IPS DF 4.7 (cell line): ENCODE results near the gene VSIR.

Source experiments
- DNase-seq: peaks from one replicate; pipeline ENCODE4 v3.0.0-alpha.2; 2013; ENCODE audit warnings: low spot score; ENCODE audit errors: extremely low read depth

Gene VSIR

DNA sequence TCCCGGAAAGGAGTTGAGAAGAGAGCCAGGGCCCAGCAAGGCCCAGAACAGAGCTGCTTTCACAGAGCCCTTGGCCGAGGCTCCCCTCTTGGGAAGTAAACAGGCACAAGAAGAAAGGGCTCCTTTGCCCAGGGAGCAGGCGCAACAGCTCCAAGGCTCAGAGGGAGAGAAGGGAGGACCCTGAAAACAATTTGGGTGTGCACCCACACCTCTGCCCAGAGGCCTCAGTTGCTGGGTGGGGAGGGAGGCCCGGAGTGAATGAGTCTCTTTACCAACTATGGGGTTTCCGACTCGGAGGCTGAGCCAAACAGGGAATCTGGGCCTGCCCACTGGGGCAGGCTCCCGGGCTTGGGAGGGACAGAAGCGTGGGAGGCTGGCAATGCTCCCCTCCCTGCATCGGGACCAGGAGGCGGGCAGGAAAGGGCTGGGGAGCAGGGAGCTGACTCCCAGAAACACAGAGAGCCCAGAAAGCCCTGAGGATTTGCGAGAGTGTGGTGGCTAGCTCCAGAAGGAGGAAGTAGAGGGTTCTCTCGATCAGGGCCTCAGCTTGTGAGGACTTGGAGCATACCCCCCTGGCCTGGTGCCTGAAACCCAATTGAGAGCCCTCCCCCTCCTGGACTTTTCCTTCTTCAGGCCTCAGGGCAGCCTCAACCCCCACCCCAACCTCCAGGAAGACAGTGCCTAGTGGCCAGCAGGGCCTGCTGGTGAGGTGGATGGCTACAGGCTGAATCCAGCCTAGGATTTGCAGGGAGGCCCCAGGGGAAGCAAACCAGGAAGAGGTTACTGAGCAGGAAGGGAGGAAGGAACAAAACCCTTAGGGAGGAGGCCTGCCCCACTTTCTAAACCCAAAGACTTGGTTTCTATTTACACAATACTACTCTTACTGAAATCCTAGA lies 59.9 kb downstream of the VSIR start:
- no peak for DNase-seq

DNA sequence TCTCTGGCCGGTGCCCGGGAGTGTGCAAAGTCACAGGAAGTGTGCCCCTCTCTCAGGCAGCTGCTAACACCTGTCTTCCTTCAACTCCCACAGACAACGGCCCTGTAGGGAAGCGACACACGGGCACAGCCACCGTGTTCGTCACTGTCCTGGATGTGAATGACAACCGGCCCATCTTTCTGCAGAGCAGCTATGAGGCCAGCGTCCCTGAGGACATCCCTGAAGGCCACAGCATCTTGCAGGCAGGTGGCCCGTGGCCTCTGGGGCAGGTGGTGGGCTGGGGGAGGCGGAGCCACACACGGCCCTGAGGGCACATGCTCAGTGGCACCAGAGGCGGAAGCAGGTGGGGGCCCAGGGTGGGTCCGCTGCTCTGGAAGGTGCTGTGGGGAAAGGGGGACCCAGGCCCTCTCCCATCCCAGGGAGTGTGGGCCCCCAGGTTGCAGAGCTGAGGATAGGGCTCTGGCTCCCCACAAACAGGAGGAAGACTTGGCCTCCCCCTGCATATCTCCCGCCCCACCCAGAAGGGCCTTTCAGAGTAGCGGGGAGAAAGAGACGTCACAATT lies 60.7 kb downstream of the VSIR start:
- no peak for DNase-seq

DNA sequence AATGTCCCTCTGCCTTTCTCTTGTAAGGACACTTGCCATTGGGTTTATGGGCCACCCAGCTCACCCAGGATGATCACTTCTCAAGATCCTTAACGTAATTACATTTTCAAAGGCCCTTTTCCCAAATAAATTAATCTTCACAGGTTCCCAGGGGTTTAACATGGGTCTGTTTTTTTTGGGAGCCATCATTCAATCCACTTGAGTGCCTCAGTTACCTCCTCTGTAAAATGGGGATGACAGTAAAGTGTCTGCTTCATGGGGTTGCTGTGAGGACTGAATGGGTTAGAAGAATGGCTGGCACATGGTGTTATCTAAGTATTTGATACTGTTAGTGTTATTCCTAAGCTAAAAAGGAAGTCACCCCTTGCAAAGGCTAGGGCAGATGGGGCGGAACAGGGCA lies 61.1 kb downstream of the VSIR start:
- no peak for DNase-seq

DNA sequence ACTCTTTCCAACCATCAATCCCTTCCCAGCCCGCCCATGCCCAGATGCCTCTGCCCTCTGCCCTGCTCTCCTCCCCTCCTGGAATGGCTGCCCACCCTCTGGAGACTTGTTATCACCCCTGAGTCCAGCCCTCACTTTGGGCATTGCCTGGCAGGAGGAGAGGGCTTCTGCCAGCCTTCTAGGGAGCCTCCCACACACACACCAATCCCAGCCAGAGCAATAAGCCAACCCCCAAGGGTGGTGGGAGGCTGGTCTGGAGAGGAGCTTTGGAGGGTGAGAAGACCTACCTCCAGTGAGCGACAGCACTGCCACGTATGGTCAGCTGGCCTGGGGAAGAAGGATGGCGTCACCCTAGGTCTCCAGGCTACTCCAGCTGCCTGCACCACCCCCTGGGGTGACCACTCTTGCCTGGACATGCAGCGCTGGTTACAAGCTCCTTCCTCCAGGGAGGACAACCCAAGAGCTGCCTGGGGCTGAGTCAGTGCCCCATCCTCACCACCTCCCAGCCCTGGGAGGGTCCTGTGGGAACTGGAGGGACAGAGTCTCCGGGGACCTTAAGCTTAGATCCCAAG lies 62.2 kb downstream of the VSIR start:
- DNase-seq = no peak

DNA sequence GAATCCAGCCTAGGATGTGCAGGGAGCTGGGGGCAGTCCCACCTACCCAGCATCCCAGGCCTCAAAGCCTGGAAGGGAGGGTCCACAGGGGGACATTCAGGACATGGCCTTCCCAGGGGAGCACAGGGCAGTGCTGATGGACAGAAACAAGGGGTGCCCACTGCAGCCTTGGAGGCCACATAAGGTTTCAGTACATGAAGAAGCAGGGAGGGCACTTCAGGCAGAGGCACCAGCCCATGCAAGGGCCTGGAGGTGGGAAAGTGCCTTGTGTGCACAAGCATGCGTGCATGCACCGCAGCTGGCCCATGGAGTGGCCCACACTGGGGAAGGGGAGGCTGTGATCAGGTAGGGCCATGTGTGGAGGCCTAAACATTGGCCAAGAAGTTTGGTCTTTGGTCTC lies 62.8 kb downstream of the VSIR start:
- DNase-seq = no peak

DNA sequence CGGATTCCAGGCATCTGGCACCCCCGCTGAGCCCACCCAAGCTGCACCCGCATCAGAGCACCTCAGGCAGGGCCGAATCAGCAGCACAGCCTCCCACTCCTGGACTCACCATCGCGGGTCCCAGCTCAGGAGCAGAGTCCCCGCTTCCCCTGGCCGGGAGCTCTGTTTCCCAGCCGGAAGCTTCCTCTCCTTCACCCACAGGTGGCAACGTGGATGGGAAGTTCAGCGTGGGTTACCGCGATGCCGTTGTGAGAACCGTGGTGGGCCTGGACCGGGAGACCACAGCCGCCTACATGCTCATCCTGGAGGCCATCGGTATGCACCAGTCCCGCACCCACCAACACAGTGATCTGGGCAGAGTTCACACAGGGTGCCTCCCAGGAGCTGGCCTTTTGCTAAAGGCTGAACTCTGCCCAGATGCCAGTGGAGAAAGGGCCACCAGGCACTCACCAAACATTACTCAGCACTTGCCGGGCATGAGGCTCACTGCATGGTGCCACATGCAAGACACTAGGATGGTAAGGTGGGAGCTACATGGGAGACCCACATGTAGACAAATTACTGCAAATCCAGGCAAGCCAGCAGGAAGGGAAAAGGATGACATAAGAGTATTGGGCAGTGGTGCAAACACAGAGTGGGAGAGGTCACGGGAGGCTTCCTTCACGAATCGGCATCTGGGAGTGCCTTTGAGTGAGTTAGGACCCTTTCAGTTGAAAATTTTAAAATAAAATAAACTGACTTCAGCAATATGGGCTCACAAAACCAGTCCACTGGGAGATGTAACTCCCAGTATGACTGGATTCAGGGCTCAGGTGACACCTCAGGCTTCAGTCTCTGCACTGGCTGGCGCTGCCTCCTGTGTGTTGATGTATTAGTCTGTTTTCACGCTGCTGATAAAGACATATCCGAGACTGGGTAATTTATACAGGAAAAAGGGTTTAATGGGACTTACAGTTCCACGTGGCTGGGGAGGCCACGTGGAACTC lies 64.1 kb downstream of the VSIR start:
- no peak for DNase-seq

DNA sequence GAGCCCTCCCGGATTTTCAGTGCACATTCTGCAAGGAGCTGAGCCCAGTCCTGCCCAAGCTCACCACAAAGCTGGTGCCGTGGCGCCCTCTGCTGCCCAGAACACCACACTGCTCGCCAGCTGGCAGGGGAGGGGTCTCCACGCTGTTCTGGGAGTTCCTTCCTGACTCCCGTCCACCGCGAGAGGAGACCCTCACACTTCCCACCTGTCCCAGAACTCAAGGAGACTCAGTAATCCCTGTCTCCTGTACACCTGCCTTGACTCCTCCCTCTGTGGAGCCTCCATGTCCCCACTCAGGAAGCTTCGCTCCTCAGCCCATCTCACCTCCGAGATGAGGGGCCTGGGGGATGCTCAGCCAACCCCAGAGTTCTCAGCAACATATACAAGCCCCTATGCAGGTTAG lies 65.0 kb downstream of the VSIR start:
- DNase-seq = peak; percentile 36

DNA sequence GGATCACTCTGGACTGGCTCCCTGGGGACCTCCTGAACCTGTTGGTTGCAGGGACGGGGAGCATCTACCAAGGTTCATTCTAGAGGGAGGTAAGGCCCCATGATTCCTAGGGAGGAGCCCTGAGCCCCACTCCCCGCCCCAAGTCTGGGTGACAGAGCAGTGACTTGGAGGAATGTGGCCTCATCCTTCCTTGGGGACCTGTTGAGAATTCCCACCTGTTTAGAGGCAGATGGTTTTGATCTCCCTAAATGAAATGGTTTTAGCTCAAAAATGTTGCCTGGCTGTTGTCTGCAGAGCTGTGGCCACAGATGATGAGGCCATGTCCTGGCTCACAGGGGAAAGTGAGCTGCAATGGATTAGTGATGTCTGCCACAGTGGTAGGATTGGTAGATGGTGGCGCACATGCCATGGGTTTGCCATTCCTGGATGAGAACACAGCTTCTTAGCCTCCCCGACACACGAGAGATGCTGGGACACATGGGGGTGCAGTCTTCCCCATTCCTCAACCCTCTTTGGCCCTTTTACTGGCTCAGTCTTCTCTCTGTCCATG lies 66.0 kb downstream of the VSIR start:
- DNase-seq = no peak

DNA sequence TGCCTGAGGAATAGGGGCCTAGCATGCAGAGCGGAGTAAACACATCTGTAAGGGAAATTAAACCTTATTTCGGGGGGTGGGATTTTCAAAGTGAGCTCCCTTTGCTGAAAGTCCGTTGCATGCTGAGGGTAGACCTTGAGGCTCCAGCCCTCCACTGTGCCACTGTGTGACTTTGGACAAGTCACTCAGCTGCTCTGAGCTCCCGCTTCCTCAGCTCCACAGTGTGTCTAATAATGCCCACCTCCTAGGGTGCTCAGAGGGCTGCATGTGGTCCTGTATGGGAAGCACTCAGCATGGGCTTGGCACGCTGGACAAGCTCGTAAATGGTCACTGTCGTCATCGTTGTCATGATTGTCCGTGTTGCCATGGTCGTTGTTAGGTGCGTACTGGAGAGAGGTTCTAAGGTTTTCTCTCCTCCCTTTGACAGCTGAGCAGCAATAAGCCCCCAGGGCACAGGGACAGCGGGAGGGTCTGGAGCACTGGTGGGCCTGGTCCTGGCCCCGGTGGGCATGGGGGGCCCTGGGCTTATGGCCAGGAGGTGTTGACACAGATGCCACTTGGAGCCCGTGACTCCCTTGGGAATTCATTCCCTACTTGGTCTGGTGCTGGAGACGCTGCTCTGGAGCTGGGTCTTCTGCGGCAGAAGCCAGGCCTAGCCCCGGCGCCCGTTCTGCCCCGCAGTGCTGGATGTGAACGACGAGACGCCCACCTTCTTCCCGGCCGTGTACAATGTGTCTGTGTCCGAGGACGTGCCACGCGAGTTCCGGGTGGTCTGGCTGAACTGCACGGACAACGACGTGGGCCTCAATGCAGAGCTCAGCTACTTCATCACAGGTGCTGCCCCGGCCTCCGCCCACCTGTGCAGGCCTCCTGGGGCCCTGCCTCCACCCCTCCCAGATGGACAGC lies 66.9 kb downstream of the VSIR start:
- DNase-seq = no peak

DNA sequence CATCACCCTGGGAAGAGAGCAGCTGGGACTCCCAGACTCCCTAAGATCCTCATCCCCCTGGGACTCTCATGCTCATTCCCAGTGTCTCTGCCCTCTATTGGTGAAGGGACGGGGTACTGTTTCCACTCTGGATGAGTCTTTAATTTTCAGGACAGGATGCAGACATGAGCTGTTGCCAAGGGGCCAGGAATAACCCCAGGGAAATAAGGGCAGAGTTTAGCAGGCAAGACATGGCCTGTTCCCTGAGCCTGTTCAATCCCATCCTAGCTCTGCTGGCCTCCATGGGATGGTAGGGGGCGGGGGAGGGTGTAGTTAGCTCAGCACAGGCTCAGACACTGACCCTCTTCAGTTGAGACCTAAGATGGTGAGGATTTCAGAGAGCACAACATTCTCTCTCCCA lies 67.7 kb downstream of the VSIR start:
- no peak for DNase-seq

DNA sequence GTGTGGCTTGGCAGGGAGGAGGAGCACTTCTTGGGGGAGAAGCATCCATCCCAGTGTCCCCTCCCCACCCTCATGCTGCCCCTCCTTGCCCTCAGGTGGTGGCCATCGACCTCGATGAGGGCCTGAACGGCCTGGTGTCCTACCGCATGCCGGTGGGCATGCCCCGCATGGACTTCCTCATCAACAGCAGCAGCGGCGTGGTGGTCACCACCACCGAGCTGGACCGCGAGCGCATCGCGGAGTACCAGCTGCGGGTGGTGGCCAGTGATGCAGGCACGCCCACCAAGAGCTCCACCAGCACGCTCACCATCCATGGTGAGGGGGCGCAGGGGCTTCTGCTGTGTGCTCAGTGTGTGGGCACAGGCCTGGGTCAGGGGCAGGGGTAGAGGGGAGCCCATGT lies 68.5 kb downstream of the VSIR start:
- DNase-seq = no peak

DNA sequence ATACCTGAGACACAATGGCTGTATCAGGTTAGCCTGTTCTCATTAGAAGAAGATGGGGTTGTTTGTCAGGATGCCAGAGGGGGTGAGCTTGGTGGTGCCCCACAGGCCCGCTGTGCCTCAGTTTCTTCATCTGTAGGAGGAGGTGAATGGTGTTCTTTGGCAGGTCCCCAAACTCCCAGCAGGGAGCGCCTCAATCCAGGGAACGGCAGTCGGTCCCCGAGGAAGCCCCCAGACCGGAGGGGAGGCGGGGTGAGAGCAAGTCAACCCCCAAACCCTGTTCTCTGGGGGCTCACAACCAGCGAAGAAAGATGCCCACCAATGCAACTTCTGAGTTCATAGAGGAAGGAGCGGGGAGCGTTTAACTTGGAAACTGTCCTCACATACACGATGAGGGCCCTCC lies 69.7 kb downstream of the VSIR start:
- DNase-seq = no peak

DNA sequence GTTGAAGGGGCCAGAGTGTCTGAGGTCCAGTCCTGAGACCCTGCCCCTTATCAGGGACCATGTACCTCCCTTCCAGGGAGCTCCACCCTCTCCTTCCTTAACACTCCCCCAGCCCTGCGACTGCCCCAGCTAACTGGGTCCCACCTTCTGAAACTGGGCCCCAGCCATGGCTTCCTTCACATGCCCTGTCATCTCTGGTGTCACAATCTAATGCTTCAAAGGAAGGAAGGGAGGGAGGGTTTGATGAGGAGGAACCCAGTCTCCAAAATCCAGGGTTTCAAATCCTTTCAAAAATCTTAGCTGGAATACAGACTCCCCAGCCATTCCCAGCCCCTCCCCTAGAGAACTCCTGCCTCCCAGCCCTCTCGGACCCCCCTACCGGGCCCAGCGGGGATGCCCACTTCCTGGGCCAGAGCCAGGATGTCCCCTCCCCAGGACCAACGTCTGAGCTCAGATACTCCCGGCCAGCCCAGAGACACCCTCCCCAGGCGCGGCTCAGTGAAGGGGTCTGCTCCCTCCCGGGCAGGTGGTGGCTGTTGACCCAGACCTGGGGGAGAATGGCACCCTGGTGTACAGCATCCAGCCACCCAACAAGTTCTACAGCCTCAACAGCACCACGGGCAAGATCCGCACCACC lies 71.7 kb downstream of the VSIR start:
- no peak for DNase-seq

DNA sequence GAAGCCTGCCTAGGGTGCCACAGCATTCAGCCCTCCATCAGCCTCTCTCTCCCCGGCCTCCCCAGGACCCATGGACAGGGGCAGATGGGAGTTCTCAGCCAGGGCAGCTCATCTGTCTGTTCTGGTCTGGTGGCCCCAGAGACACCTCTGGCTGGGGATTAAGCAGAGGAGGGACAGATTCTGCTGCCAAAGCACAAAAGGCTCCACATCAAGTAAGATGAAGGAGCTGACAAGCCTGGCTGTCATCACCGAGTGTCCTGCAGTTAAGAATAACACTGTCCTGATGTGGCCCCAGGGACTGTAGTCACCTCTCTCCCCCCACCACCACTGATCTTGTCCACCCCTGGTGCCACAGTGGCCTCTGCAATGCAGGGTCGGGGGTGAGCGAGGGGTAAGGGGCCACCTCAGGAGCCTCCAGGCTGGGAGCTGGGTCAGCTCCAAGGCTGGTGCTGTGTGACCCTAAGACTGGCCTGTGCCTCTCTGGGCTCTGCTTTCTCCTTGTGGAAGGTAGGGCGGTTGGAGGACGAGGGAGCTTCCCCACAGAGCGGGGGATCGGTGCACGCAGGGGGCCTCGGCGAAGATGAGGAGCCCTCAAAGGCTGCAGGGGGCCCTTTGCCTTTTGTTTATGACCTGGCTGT lies 72.5 kb downstream of the VSIR start:
- DNase-seq = no peak

DNA sequence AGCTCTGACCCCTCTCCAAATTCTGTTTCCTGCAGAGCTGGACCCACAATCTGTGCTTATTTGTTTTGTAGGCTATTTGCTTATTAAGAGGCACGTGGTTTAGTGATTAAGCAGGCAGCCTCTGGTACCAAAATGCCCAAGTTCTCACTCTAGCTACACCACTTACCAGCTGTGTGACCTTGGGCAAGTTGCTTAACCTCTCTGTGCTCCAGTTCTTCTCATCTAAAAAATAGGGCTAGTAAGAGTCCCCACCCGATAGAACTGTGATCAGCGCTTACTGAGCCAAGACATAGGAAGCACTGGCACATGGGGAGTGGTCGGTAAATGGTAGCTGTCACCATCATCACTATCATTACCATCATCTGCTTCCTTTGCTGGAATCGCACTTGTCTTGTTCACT lies 74.6 kb downstream of the VSIR start:
- DNase-seq = no peak

DNA sequence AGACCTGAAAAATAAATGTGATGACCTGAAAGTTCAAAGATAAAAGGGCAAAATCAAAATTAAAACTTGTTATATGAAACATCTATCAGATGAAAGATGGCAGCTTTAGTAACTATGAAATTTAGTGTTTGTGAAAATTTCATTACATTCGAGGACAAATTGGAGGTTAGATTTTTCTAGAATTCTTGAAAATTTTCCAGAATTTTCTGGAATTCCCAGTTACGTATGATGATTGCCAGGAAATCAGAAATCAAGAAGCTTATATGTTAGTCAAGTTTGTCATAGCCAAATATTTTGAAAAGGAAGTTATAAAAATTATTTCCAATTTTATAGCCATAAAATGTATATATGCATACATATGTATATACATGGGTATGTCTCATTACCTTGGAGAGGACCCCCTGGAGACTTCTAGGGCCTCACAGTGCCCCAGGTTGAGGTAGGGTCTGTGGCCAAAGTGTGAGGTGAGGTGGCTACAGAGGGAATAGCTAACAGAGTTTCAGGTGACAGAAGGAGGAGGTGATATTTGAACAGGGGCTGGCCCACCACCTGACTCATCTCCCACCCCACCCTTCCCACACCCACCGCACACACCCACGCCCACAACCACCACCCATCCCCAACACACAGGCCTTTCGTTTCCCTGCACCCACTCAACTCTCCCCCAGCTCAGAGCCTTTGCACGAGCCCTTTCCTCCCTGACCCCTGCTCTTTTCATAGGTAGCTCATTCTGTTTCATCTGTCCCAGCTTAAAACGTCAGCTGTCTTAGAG lies 75.2 kb downstream of the VSIR start:
- no peak for DNase-seq
